Uterus (tissue), 4 donors: ENCODE results near the gene RPS10. TPM values are rescaled to one million over a fixed set of nuclear protein-coding genes. Genes with fewer than 3 reads are reported as not detected.
"Not testable (repeated sequence)": the region's sequence is repeated elsewhere in the genome, so short reads cannot be mapped to it uniquely, and the experiment has no call there.

Experiments
- DNase-seq, 2 donors: peaks; one replicate each; pipeline ENCODE4 v3.0.0-alpha.2; 2019 to 2020
- H3K27ac ChIP-seq, 2 donors: fragments of 200-600 bp; sonication (generic); 1 replicate in 1 of 2; 2 replicates in 1 of 2; pipeline ENCODE4 v1.5.1; 2016 to 2018
- H3K27me3 ChIP-seq, 2 donors: fragments of 200-600 bp; sonication (generic); one replicate each; pipeline ENCODE4 v1.5.1; 2018 to 2019; ENCODE audit warnings: control low read depth in 1 of 2
- H3K36me3 ChIP-seq, 2 donors: fragments of 200-600 bp; sonication (generic); one replicate each; pipeline ENCODE4 v1.5.1; 2019; ENCODE audit warnings: control low read depth in 1 of 2
- H3K4me1 ChIP-seq, 2 donors: fragments of 200-600 bp; sonication (generic); one replicate each; pipeline ENCODE4 v1.5.1; 2018 to 2019; ENCODE audit warnings: control low read depth in 1 of 2
- H3K4me3 ChIP-seq, 2 donors: fragments of 200-600 bp; sonication (generic); 1 replicate in 1 of 2; 2 replicates in 1 of 2; pipeline ENCODE4 v1.5.1; 2018 to 2019; ENCODE audit warnings: mild to moderate bottlenecking in 1 of 2
- H3K9me3 ChIP-seq, 2 donors: fragments of 200-600 bp; sonication (generic); one replicate each; pipeline ENCODE4 v1.5.1; 2019; ENCODE audit warnings: control low read depth in 1 of 2
- POLR2A ChIP-seq, 2 donors: fragments of 450-650 bp; IDR thresholded peaks; one replicate each; pipeline ENCODE4 v1.6.1; 2016; ENCODE audit warnings: antibody characterized with exemption in 2 of 2, mild to moderate bottlenecking in 1 of 2, moderate library complexity in 1 of 2
- intact Hi-C: fragments of 100-400 bp; cut with DNase I; formaldehyde crosslinking; loops from one replicate; pipeline ENCODE4 v1.15.1; 2023; ENCODE audit warnings: low total_unique reads
- total RNA-seq, 4 donors: library from RNA; depleted of rRNA in 3 of 4; stranded (reverse); fragments of >200 nt in 3 of 4; gene quantifications; one replicate each; pipeline versions ENCODE4 v1.1.0 to v1.2.4, GENCODE V29; 2014 to 2023
- TF ChIP-seq, protein P1 (sequence below), 4 experiments: fragments of 200-600 bp in 2 of 4; fragments of 450-650 bp in 2 of 4; sonication (generic) in 2 of 4; IDR thresholded peaks; one replicate each; pipeline ENCODE4 v1.5.1; 2016 to 2019; ENCODE audit warnings: antibody characterized with exemption in 4 of 4, mild to moderate bottlenecking in 2 of 4, moderate library complexity in 1 of 4
- donor health status: DM: yes; HTN: yes; CAD: no.

RPS10 gene
- total RNA-seq, 4 donors from 2014 or later, result 1,812 to 9,385 (median 3,859) TPM

- Histone ChIP-seq H3K4me3 (no peak overlapping the region), H3K4me1 (no peaks in the 10 kb centered on the region), H3K9me3 (no peaks in the 10 kb centered on the region), H3K36me3 (no peaks in the 10 kb centered on the region), H3K27ac (no peak overlapping the region), H3K27me3 (no peaks in the 10 kb centered on the region)
- intact Hi-C loops, result no loop called here
- DNase-seq, result no peak
- TF ChIP-seq, protein P1, sequence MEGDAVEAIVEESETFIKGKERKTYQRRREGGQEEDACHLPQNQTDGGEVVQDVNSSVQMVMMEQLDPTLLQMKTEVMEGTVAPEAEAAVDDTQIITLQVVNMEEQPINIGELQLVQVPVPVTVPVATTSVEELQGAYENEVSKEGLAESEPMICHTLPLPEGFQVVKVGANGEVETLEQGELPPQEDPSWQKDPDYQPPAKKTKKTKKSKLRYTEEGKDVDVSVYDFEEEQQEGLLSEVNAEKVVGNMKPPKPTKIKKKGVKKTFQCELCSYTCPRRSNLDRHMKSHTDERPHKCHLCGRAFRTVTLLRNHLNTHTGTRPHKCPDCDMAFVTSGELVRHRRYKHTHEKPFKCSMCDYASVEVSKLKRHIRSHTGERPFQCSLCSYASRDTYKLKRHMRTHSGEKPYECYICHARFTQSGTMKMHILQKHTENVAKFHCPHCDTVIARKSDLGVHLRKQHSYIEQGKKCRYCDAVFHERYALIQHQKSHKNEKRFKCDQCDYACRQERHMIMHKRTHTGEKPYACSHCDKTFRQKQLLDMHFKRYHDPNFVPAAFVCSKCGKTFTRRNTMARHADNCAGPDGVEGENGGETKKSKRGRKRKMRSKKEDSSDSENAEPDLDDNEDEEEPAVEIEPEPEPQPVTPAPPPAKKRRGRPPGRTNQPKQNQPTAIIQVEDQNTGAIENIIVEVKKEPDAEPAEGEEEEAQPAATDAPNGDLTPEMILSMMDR (IDR thresholded peaks at IDR 0.05), result no peak
- no peak for TF ChIP-seq POLR2A (IDR thresholded peaks at IDR 0.05)
Measured at GRCh38 chr6:34378470-34378869, 47.4 kb downstream of the RPS10 start.

DNA sequence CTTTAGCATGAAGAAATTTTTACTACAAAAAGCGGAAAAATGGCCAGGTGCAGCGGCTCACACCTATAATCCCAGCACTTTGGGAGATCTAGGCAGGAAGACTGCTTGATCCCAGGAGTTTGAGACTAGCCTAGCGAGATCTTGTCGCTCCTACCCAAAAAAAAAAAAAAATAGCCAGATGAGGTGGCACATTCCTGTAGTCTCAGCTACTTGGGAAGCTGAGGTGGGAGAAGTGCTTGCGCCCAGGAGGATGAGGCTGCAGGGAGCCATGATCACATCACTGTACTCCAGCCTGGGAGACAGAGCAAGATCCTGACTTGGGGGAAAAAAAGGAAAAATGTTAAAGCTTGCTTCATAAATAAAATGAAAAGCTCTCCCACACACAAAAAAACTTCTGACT is 47.9 kb downstream of the RPS10 start:
- intact Hi-C loops, result no loop called here
- Histone ChIP-seq H3K27me3 (no peaks in the 10 kb centered on the region), H3K4me3 (no peak overlapping the region), H3K4me1 (no peaks in the 10 kb centered on the region), H3K36me3 (no peaks in the 10 kb centered on the region), H3K9me3 (no peaks in the 10 kb centered on the region), H3K27ac (no peak overlapping the region)
- TF ChIP-seq, protein P1 (IDR thresholded peaks at IDR 0.05), result no peak
- TF ChIP-seq POLR2A (IDR thresholded peaks at IDR 0.05), result no peak
- DNase-seq, result no peak

GRCh38 chr6:34377571-34377970 is 48.3 kb downstream of the RPS10 start:
- H3K27me3 ChIP-seq, H3K4me1 ChIP-seq, DNase-seq, H3K9me3 ChIP-seq, H3K4me3 ChIP-seq, H3K36me3 ChIP-seq, intact Hi-C loops, H3K27ac ChIP-seq: not testable (repeated sequence)

DNA sequence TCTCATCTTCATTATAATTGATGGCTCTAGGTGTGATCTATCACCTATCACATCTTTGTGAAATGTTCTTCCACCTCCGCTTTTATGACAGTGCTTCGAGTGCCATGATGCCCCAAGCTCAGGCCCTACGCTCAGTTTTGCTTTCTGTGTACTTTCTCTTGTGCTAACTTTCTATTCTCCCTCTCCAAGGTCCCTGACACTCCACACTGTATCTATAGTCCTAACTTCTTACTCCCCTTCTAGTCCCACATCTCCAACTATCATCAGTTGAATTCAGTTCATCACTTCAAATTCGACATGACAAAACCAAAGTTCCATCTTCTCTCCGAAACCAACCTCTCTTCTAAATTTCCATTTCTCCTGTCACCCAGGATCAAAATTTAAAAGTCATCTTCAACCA is 50.0 kb downstream of the RPS10 start:
- Histone ChIP-seq H3K36me3 (no peaks in the 10 kb centered on the region), H3K27ac (no peak overlapping the region), H3K27me3 (no peaks in the 10 kb centered on the region), H3K9me3 (no peaks in the 10 kb centered on the region), H3K4me3 (no peak overlapping the region), H3K4me1 (no peaks in the 10 kb centered on the region)
- no peak for DNase-seq
- intact Hi-C loops, result no loop called here
- TF ChIP-seq, protein P1 (IDR thresholded peaks at IDR 0.05), result no peak
- no peak for TF ChIP-seq POLR2A (IDR thresholded peaks at IDR 0.05)

DNA sequence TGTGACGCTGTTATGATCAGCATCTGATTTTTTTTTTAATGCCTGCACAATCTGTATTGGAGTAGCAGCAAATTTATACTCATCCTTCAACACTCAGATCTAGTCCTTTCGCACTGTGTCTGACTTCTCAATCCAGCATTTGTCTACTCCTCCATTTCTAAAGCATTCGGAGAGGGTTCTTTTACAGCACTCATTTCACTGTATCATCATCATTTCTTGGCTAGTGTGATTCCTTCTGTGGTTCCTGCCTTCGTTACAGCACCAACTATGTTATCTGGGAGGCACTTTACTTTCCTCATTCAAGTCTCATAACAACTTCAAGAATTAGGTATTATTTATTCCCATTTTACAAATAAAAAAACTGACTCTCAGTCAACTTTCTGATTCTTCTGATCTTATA is 51.4 kb downstream of the RPS10 start:
- H3K4me3 ChIP-seq, result no peak overlapping the region
- intact Hi-C loops, result no loop called here
- no peak overlapping the region for H3K27ac ChIP-seq
- H3K9me3 ChIP-seq, result no peaks in the 10 kb centered on the region
- DNase-seq, result no peak
- no peaks in the 10 kb centered on the region for H3K27me3 ChIP-seq
- H3K4me1 ChIP-seq, result no peaks in the 10 kb centered on the region
- TF ChIP-seq, protein P1 (IDR thresholded peaks at IDR 0.05), result no peak
- TF ChIP-seq POLR2A (IDR thresholded peaks at IDR 0.05), result no peak
- no peaks in the 10 kb centered on the region for H3K36me3 ChIP-seq

- no peak for TF ChIP-seq POLR2A (IDR thresholded peaks at IDR 0.05)
- no peaks in the 10 kb centered on the region for H3K36me3 ChIP-seq
- no peaks in the 10 kb centered on the region for H3K9me3 ChIP-seq
- H3K27ac ChIP-seq, result no peak overlapping the region
- H3K27me3 ChIP-seq, result no peaks in the 10 kb centered on the region
- intact Hi-C loops, result no loop called here
- H3K4me3 ChIP-seq, result no peak overlapping the region
- DNase-seq, result no peak
- H3K4me1 ChIP-seq, result no peaks in the 10 kb centered on the region
Measured at GRCh38 chr6:34374069-34374468, 51.8 kb downstream of the RPS10 start.
